Cardiac muscle cell (in vitro differentiated cells and primary cell): ENCODE data around the gene CHST8. TPM values are rescaled to one million over a fixed set of nuclear protein-coding genes. Genes with fewer than 3 reads are reported as not detected.

Experiments
- DNase-seq, 2 donors: peaks; one replicate each; pipeline versions ENCODE4 v3.0.0 to v3.0.0-alpha.2; 2010 to 2017; ENCODE audit warnings: low read depth in 1 of 2, low spot score in 1 of 2
- H3K27ac ChIP-seq: fragments of 200-600 bp; sonication (generic); 2 replicates; pipeline ENCODE4 v1.5.1; 2016
- H3K27me3 ChIP-seq: fragments of 200-600 bp; sonication (generic); 2 replicates; pipeline ENCODE4 v1.6.0; 2016; ENCODE audit warnings: control low read depth
- H3K36me3 ChIP-seq: fragments of 200-600 bp; sonication (generic); 2 replicates; pipeline ENCODE4 v1.5.1; 2016; ENCODE audit warnings: control low read depth
- H3K4me1 ChIP-seq: fragments of 200-600 bp; sonication (generic); 2 replicates; pipeline ENCODE4 v1.8.1; 2017; ENCODE audit warnings: low read depth, mild to moderate bottlenecking, mixed run types
- H3K4me3 ChIP-seq: fragments of 200-600 bp; sonication (generic); 2 replicates; pipeline ENCODE4 v1.5.1; 2016; ENCODE audit warnings: mild to moderate bottlenecking
- H3K9me3 ChIP-seq: fragments of 200-600 bp; sonication (generic); 2 replicates; pipeline ENCODE4 v1.5.1; 2017; ENCODE audit warnings: low read depth, mild to moderate bottlenecking, control low read depth
- CTCF ChIP-seq: IDR thresholded peaks from 2 replicates; pipeline ENCODE4 v1.5.1; 2012; ENCODE audit warnings: low read depth, mild to moderate bottlenecking, low read length
- polyA plus RNA-seq: library from polyadenylated mRNA; unstranded; fragments of >200 nt; fragmentation: Nextera tagmentation; extraction: Ambion mirVana; gene quantifications from 2 replicates; pipeline ENCODE4 v1.2.1, GENCODE V29; 2016
- total RNA-seq: library from RNA; depleted of rRNA; stranded (reverse); fragments of >200 nt; gene quantifications from 2 replicates; pipeline ENCODE4 v1.2.3, GENCODE V29; 2016

CHST8 gene
- total and polyA plus RNA-seq, 2 experiments from 2014 or later = 0.84 to 0.89 TPM

- no peak for DNase-seq
- Histone ChIP-seq H3K27me3 (no peaks in the 10 kb centered on the region), H3K9me3 (no peaks in the 10 kb centered on the region), H3K27ac (no peak overlapping the region), H3K4me1 (peaks cover 5% of the 10 kb centered on the region), H3K36me3 (no peaks in the 10 kb centered on the region), H3K4me3 (no peak overlapping the region)
- no peak for TF ChIP-seq CTCF
Measured at GRCh38 chr19:33718651-33719254, 97.0 kb downstream of the CHST8 start.

- Histone ChIP-seq H3K36me3 (no peaks in the 10 kb centered on the region), H3K4me3 (no peak overlapping the region), H3K27ac (no peak overlapping the region), H3K9me3 (no peaks in the 10 kb centered on the region), H3K4me1 (peaks cover 5% of the 10 kb centered on the region), H3K27me3 (no peaks in the 10 kb centered on the region)
- TF ChIP-seq CTCF = no peak
- DNase-seq = peak in 1 of 2 donors; percentile 49
Measured at GRCh38 chr19:33719366-33720154, 97.8 kb downstream of the CHST8 start.

- H3K4me1 ChIP-seq = peaks cover 5% of the 10 kb centered on the region
- TF ChIP-seq CTCF = no peak
- H3K27ac ChIP-seq = no peak overlapping the region
- H3K36me3 ChIP-seq = no peaks in the 10 kb centered on the region
- H3K9me3 ChIP-seq = no peaks in the 10 kb centered on the region
- no peaks in the 10 kb centered on the region for H3K27me3 ChIP-seq
- H3K4me3 ChIP-seq = no peak overlapping the region
- DNase-seq = no peak
Measured at GRCh38 chr19:33720155-33720493, 98.4 kb downstream of the CHST8 start.

- no peak for TF ChIP-seq CTCF
- no peaks in the 10 kb centered on the region for H3K27me3 ChIP-seq
- DNase-seq = no peak
- no peak overlapping the region for H3K27ac ChIP-seq
- peaks cover 5% of the 10 kb centered on the region for H3K4me1 ChIP-seq
- H3K4me3 ChIP-seq = no peak overlapping the region
- no peaks in the 10 kb centered on the region for H3K9me3 ChIP-seq
- H3K36me3 ChIP-seq = no peaks in the 10 kb centered on the region
Measured at GRCh38 chr19:33720691-33721682, 99.2 kb downstream of the CHST8 start.

- H3K4me1 ChIP-seq = peaks cover 5% of the 10 kb centered on the region
- DNase-seq = no peak
- H3K27me3 ChIP-seq = no peaks in the 10 kb centered on the region
- TF ChIP-seq CTCF = no peak
- no peak overlapping the region for H3K27ac ChIP-seq
- H3K36me3 ChIP-seq = no peaks in the 10 kb centered on the region
- H3K4me3 ChIP-seq = no peak overlapping the region
- H3K9me3 ChIP-seq = no peaks in the 10 kb centered on the region
Measured at GRCh38 chr19:33721735-33722297, 100.1 kb downstream of the CHST8 start.
